GM12891 (cell line): Measurements from ENCODE around the gene HS6ST3.

Source experiments
- POLR2A ChIP-seq: IDR thresholded peaks from 2 replicates; pipeline ENCODE4 v1.6.1; 2011; ENCODE audit warnings: low read depth, low read length, control low read depth
- POLR2AphosphoS5 ChIP-seq: IDR thresholded peaks from 2 replicates; pipeline ENCODE4 v1.6.1; 2011; ENCODE audit warnings: low read depth, low read length, control low read depth
- TAF1 ChIP-seq: IDR thresholded peaks from 2 replicates; pipeline ENCODE4 v1.6.1; 2011; ENCODE audit warnings: low read depth, low read length, control low read depth

DNA sequence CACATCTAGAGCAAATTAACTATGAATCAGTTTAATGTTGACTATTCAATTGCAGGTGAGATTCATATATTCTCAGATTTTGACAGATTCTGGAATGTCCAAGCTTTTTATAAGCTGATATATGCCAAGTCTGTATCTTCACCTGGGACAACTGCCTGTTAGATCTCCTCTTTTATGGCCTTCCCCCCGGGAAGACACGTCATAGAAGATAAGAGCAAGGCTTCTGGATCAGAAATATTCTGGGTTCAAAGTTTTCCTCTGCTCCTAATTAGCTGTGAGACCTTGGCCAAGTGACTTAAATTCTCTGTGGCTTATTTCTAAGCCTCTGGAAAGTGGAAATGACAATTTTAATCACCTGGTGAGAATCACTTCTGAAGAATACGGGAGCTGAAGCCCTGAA lies 716.8 kb downstream of the HS6ST3 start:
- TF ChIP-seq TAF1 (no peak), POLR2A (no peak), POLR2AphosphoS5 (no peak)
